ENCODE measurements around the gene ABCA1. TPM values are rescaled to one million over a fixed set of nuclear protein-coding genes. Genes with fewer than 3 reads are reported as not detected.

ABCA1 gene
- total RNA-seq, 1 donor from 2014 or later: 20.8 TPM

DNA sequence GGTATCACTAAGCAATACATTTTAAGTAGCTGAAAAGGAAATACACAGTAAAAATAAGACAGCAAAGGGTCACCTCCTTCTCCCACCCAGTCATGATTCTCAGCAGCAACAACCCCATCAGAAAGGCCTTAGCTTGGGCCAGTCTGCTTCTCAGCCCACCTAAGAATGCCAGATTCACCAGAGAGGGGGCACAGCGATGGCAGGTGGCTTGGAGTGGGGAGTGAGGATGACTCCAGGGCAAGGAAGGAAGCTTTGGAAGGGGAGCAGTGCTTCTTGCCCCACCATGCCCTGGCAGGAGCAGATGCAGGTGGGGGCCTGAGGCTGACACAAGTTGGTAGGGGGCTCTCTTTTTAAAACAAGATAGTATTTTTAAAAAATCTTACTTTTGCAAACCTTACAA, 51.4 kb downstream of the ABCA1 start:
- no peak overlapping the region for H3K27ac Mint-ChIP-seq
- DNase-seq (ENCODE audit: extremely low spot score, unreplicated experiment): no peak
- TF ChIP-seq, protein P1, sequence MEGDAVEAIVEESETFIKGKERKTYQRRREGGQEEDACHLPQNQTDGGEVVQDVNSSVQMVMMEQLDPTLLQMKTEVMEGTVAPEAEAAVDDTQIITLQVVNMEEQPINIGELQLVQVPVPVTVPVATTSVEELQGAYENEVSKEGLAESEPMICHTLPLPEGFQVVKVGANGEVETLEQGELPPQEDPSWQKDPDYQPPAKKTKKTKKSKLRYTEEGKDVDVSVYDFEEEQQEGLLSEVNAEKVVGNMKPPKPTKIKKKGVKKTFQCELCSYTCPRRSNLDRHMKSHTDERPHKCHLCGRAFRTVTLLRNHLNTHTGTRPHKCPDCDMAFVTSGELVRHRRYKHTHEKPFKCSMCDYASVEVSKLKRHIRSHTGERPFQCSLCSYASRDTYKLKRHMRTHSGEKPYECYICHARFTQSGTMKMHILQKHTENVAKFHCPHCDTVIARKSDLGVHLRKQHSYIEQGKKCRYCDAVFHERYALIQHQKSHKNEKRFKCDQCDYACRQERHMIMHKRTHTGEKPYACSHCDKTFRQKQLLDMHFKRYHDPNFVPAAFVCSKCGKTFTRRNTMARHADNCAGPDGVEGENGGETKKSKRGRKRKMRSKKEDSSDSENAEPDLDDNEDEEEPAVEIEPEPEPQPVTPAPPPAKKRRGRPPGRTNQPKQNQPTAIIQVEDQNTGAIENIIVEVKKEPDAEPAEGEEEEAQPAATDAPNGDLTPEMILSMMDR (conservative IDR thresholded peaks at IDR 0.05): no peak

DNA sequence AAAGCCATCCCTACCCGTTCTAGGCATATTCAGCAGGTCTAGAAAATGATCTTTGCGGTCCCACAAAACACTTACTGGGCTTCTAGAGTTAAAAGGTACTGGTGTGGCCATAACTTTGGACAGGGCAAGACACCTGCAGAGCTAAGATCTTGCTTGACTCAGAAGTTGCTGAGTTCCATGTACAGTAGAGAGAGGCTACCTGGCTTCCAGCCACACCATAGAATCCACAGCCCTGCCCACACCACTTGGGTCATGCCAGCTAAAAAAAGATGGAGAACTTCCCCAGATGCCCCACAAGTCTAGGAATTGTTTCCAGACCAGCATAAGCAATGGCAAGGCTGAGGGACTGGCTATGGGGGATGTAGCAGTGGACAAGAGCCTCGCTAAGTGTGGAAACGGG, 52.1 kb downstream of the ABCA1 start:
- Mint-ChIP-seq H3K9me3 (no peaks in the 10 kb centered on the region), H3K4me1 (ENCODE audit: unreplicated experiment) (peaks cover 13% of the 10 kb centered on the region), H3K27ac (no peak overlapping the region), H3K4me3 (no peak overlapping the region), H3K27me3 (no peaks in the 10 kb centered on the region), H3K36me3 (peaks cover 17% of the 10 kb centered on the region)
- DNase-seq (ENCODE audit: extremely low spot score, unreplicated experiment): no peak
- TF ChIP-seq, protein P1 (conservative IDR thresholded peaks at IDR 0.05): no peak

More for the DNA sequence above, 51.4 kb downstream of the ABCA1 start:
- H3K4me1 Mint-ChIP-seq (ENCODE audit: unreplicated experiment): peaks cover 7% of the 10 kb centered on the region
- peaks cover 14% of the 10 kb centered on the region for H3K36me3 Mint-ChIP-seq
- H3K4me3 Mint-ChIP-seq: peak overlapping the region; percentile 12
- H3K9me3 Mint-ChIP-seq: no peaks in the 10 kb centered on the region
- no peaks in the 10 kb centered on the region for H3K27me3 Mint-ChIP-seq

DNA sequence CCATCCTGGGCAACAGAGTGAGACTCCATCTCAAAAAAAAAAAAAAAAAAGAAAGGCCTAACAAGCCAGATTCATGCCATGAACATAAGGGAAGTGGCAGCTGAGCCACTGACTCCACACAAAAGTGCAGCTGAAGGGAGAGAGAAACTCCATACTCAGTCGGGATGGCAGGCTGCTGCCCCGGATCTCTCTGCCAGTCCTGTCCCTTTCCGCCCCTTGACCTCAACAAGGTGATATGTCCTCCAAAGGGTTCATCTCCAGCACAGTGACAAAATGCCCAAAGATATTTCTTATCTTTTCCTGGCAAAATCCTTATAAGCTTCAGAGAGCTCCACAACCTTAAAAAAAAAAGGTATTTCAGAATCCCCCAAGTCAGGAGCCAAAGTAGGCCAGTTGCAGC, 52.6 kb downstream of the ABCA1 start:
- Mint-ChIP-seq H3K27ac (no peak overlapping the region), H3K36me3 (peaks cover 14% of the 10 kb centered on the region), H3K4me3 (no peak overlapping the region), H3K9me3 (no peaks in the 10 kb centered on the region), H3K27me3 (no peaks in the 10 kb centered on the region), H3K4me1 (ENCODE audit: unreplicated experiment) (peaks cover 16% of the 10 kb centered on the region)
- no peak for DNase-seq (ENCODE audit: extremely low spot score, unreplicated experiment)
- TF ChIP-seq, protein P1 (conservative IDR thresholded peaks at IDR 0.05): no peak

DNA sequence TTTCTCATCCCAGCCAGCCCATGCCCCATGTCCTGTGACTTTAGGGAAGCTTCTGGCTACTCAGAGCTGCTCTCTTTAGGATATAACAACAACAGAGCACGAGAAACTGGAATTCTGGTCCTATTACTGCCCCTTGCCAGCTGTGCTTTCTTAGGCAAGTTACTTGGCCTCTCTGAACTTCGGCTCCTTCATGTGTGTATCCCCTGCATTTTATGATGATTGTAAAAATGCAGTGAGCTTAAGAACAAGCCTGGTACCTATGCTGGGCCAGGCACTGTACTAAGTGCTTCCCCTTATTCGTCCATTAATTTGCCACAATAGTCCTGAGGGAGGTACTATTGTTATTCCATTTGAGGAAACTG, 54.5 kb downstream of the ABCA1 start:
- TF ChIP-seq, protein P1 (conservative IDR thresholded peaks at IDR 0.05): no peak
- H3K4me3 Mint-ChIP-seq: no peak overlapping the region
- DNase-seq (ENCODE audit: extremely low spot score, unreplicated experiment): no peak
- H3K36me3 Mint-ChIP-seq: peaks cover 15% of the 10 kb centered on the region
- no peak overlapping the region for H3K27ac Mint-ChIP-seq
- H3K4me1 Mint-ChIP-seq (ENCODE audit: unreplicated experiment): peaks cover 31% of the 10 kb centered on the region
- no peaks in the 10 kb centered on the region for H3K27me3 Mint-ChIP-seq
- no peaks in the 10 kb centered on the region for H3K9me3 Mint-ChIP-seq

DNA sequence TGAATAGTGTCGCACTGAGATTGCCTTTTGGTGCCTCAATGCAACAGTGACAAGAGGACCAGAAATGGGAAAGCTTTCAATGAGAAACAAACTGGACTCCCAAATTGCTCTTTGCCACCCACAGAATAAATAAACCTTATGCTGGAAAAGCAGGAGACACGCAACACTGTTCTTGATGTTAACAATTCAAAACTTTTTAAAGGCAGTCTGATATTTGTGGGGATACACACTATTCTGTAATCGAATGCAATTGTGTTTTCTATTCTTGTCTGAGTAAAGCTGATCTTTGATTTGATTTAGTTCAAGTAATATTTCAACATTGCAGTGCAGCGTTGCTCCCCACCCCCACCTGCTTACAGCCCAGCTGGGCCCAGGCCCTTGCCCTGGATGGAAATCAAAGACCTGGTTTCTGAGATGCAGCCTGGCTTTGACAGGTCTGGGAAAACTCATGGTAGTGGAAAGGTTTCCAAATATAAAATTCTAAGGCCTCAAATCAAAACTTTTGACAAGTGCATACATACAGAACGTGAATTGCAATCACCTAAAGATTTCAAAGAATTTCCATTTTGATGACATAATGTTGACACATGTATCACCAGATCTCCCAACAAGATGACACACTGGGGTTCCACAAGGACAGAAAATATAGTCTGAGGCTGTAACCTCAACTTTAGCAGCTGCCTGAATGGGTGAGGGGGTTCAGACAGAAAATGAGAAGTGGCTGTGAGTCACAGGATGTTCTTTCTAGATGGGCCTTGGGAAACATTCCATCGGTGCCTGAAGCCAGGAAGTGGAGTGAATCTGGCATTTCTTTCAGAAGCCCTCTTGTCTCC, 55.1 kb downstream of the ABCA1 start:
- Mint-ChIP-seq H3K4me1 (ENCODE audit: unreplicated experiment) (peaks cover 37% of the 10 kb centered on the region), H3K4me3 (no peak overlapping the region), H3K36me3 (peaks cover 15% of the 10 kb centered on the region), H3K27ac (no peak overlapping the region), H3K27me3 (no peaks in the 10 kb centered on the region), H3K9me3 (no peaks in the 10 kb centered on the region)
- no peak for DNase-seq (ENCODE audit: extremely low spot score, unreplicated experiment)
- TF ChIP-seq, protein P1 (conservative IDR thresholded peaks at IDR 0.05): no peak
